GM21367 (cell line): ENCODE data around the gene WNT11.

Source experiments
- ATAC-seq: cut with Tn5 transposase; IDR thresholded peaks from one replicate; pipeline ENCODE4 v1.9.1; 2021; ENCODE audit not compliant: unreplicated experiment

The WNT11 gene

DNA sequence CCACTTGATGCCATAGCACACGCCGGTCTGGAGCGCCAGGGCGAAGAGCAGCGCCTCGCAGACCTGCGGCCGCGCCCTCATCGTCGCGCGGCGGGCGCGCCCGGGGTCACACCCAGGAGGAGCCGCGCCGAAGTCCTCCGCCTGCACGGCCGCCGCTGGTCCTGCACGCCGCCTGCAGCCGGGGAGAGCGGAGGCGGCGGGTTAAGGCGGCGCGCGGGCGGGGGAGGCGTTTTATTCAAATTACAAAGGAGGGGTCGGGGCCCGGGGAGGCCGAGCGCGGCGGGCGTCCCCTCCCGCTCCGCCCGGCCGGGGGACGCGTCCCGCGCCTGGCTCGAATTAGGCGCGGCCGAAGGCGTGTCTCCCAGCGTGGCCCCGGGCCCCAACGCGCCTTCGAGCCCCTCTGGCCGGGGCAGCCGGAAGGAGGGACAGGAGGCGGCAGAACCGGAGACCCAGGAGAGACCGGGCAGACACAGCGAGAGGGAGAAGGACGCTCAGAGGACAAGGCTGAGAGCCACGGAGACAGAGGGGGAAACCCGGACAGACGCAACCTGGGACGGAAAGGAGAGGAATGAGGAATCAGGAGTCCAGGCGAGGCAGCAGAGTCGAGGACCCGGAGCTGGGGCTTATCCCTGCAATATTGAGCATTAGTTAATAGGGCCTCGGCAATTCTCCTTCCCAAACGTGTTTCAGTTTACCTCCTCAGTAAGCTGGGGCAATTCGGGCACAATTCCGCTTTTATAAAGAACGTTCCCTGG lies at the start of gene WNT11:
TSS of gene WNT11 (minus strand) at position 176 of the 755 bp plus-strand sequence. CDS start at position 81, 95 bp downstream.
- no peak for ATAC-seq

DNA sequence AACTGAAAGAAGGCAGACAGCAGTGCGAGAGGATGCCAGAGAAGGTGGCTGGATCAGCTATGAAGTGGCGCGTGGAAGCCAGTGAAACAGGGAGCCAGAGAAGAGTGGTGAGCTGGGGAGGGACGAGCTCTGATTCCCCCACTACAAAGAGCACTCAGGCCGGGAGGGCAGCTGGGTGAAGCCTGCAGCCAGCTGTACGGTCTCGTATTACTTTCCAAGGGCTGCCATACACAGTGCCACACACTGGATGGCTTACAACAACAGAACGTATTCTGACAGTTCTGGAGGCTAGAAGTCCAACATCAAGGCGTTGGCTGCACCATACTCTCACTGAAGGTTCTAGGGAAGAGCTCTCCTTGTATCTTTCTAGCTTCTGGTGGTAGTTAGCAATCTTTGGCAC lies 47.1 kb upstream of the WNT11 start:
- no peak for ATAC-seq

DNA sequence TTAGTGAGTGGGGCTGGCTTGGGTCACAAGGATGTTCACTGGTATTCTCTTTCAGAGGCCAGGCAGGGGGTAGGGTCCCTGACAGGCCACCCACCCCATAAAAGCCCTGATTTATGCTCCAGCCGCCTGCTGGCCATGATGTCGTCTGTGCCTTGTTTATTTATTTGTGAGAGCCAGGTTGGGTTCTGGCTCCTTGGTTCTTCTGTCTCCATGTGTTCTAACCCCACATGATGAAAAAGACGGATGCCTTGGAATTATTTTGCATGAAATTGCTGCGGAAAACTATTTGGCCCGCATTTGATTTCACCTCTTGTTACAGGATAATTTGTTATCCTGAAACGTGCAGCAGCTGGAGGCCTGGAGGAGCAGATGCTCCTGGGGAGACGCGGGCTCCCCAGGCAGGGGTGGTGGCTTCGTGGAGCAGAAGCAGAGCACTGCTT lies 46.3 kb upstream of the WNT11 start:
- no peak for ATAC-seq

DNA sequence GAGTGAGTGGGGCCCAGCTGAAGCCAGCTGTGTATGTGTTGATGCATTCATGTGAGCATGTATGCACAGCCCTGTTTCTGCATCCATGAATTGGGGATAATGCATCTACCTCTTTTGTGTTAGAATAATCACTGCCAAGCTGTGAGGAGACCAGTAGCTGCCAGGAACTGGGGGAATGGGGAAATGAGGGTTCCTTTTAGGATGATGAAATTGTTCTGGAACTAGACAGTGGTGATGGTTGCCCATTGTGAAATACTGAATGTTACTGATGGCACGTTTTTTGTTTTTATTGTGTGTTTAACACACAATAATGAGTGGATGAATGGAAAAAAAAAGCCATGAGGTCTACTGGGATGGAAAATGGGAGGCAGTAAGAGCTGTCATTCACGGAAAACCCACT lies 45.3 kb upstream of the WNT11 start:
- ATAC-seq: no peak

DNA sequence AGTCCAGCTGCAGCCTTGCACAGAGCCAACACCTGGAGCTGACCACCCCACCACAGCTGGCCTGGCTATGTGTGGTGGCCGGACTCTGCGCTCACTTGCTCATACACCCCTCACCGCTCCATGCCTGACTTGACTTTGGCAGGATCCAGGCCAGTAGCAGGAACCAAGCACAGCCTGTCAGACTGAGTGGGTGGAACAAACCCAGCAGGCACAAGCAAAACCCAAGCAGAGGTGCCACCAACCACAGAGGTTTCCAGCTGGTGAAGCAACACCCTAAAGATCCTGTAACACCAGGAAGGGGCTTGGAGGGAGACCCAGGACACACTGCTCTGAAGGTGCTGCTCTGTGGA lies 44.9 kb upstream of the WNT11 start:
- no peak for ATAC-seq

DNA sequence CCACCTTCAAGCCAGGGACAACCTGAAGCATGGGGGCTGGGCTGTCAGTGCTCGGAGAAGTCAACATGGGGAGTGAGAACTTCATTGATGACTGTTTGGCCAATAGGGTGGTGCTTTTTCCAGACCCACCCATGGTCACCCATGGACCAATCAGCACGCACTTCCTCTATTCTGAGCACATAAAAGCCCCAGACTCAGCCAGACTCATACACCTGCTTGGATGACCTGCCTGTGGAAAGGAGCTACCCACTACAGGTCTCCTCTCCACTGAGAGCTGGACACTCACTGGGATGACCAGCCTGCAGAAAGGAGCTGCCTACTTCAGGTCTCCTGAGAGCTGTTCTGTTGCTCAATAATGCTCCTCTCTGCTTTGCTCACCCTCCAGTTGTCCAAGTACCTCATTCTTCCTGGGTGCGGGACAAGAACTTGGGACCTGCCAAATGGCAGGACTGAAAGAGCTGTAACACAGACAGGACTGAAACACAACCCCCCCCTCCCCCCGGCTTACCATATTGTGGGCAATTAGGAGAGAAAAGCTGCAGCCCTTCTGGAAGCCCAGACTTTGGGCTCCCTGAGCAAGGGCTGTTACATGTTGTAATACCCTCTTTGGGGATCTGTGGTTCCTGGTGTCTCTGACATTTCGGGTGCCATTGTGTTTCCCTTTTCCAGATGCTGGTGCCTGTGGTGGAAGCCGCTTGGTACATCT lies 44.4 kb upstream of the WNT11 start:
- ATAC-seq: no peak

DNA sequence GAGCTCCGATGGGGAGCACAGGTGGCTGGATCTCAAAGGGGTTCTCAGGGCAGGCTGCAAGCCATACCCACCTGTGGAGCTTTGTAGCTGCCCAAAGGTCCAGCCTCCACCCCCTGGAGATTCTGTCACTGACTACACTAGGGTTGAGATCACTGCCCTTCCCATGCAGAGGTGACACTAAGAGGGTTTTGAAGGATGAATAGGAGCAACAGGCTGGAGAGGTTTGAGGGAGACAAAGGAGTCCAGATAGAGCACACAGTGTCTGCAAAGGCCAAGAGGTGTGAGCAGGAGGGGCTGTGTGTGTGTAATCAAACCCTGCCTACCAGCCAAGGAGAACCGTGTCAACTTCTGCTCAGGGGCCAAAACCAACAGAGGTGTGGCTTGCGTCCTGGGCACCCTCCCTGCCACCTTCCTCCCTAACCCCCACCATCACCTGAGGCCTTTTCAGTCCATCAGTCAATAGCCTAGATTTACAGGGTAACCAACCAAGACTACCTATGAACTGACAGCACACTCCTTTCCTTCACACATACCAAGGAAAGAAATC lies 43.0 kb upstream of the WNT11 start:
- no peak for ATAC-seq

DNA sequence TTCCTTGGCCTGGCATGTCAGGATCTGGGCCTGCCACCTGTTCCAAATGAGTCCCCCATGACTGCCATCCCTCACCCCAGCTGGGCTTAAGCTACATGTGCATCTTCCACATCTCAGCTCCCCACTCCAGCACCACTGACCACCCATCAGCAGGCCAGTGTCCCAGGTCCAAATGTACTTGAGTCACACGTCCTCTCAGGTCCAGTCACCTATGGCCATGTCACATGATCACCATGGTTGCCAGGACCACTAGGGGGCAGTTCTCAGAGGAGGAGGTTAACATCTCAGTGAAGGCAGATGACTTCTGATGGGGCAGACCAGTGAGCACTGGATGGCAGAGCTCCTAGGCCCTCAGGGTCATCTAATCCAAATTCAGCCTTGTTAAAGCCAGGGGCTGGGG lies 41.9 kb upstream of the WNT11 start:
- ATAC-seq: no peak

DNA sequence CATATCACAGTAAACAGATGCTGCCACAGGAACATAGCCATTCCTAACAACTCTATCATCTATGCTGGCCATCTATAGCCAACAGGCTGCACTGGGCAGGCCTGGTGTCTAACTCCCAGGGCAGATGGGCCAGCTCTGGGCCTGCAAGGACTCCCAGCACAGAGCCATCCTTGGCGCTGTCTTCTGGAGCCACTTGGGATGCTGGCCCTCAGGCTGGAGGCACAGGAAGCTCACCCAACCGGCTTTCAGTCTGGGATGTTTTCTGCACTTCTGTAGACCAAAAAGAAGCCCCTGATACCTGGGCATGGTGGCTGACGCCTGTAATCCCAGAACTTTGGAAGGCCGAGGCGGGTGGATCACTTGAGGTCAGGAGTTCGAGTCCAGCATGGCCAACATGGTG lies 40.8 kb upstream of the WNT11 start:
- ATAC-seq: no peak

DNA sequence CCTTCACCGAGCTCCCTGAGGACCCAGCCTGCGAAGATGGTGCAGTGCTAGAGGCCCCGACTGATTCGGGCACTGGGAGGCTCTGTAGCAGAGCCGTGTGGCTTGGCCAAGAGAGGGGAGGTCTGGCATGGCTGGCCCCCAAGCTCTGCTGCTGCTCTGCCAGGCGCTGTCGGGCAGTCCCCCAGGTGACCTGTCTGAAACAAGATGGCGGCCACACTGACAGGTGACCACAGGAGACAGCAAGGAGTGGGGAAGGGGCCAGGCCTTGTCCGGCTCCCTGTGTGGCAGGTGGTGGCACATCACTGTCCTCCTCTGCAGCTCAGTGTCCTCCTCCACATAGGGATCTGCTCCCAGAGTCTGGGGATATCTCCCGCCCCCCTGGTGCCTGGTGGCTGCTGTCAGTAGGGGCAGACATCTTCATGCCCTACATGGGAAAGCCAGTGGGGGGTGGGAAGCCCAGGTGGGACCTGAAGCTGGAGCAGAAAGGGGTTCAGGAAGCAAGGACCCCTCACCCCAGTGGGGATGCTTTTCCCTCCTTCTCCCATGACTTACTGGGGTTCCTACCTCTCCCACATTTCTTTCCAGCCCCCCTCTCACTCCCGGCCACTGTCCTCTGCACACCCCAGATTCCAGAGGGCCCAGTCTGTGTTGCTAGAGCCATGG lies 40.1 kb upstream of the WNT11 start:
- no peak for ATAC-seq

DNA sequence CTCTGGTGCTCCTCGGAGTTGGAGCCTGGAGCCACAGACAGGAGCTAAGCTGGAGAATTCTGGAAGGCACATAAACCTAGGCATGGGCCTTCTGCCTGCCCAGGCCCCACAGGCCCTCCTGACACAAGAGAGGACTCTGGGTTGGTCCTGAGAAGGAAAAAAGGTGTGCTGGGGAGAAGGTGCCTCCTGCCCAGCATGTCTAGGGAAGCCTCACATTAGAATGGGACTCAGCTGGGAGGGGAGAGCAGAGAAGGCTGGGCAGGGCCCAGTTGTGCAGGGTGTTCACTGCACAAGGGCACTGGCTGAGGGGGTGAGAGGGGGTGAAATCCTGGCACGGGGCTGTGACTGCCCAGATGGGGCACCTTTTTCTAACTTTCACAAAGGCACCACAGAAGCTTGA lies 39.4 kb upstream of the WNT11 start:
- no peak for ATAC-seq

DNA sequence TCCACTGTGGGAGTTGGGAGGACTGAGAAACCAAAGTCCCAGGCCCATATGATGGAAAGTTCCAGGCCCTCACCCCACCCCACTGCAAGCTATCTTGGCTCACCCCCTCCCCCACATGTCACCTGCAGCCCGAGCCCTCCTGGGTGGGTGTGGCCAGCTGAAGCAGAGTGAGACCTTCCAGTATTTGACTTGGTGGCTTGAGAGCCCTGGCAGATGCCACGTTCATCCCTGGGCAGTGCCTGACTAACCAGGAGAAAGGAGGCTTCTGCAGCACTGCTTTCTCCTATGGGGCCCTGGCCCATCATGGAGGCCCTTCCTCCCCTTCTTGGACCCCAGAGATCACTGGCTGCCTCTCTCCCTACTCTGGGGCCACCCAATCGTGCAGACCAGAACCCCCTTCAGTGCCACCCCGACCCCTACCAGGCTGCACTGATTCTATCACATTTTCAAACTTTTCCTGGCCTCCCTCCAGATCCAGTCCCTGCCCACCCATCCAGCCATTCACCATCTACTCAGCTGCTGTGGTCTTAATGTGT lies 38.1 kb upstream of the WNT11 start:
- no peak for ATAC-seq

DNA sequence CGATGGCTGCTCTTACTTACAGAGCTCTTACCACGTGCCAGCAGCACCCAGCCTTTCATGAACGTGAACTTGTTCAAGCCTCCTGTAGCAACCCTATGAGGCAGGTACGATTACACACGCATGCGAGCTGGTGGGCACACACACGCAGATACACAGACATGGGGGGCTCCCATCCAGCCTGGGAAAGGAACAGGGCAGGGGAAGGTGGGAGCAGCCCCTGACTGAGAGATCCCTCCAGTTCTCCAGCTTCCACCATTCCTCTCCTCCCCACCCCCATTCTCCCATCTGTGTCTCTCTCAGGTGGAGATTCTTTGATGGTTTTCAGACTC lies 37.6 kb upstream of the WNT11 start:
- ATAC-seq: no peak

DNA sequence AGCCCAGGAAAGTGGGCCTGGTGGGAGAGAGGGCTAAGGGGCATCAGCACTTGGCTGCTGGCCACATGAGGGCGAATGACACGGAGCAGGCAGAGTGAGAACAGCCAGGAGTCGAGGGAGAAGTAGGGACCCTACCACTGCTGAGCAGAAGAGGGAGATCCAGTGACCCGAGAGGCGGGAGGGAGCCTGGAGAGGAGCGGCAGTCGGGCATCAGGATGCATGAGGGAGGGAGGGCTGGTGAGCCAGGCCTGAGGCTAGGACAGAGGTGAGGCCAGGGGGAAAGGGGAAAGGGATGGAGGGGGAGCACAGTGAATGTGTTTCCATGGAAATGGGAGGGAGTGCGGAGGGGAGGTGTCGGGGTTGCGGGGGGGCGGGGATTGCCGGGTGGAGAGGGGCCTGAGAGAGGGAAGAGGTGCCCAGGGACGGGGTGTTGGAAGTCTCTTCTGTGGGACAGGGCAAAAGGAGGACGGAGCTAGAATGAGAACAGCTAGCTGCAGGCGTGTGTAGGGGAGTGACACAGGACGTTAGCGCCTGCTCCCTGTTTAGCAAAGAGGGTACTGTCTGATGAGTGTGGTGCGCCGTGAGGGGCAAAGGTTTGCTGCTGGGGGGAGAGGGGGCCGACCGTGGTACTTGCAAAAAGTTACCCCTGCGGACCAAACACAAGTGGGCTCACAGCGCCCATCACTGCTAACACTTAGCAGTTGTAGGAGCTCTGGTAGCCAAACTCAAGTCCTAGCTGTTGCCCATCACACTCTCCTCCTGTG lies 37.1 kb upstream of the WNT11 start:
- ATAC-seq: no peak

DNA sequence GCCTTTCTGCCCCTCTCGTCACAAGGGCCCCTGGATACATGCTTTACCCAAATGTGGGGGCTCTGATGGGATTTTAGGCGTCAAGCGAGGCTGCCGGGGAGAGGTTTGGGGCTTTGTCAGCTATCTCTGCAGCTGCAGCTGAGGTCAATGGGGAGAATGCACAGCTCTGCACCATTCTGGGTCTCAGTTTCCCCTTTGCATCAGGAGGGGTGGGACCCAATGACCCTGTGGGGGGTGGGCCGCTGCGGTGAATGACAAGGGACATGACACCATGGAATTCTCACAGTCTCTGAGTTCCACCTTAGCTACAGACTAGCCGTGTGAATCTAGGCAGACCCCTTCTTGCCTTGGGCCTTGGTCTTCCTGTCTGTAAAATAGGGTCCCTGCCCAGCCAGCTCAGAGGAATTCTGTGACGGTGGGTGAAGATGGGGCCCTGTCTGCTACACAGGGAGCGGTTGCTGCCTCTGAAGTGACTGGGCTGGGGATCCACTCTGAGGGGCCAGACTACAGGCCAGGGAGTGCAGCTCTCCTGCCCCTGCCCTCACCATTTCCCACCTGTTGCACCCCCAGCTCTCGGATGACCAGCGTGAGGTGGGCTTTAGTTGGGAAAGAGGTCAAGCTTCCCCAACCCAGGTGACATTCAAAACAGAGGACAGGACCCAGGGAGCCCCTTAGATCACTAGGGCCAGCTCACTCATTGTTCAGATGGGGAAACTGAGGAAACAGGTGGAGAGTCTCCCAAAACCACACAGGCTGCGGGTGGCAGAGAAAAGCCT lies 35.9 kb upstream of the WNT11 start:
- ATAC-seq: no peak

DNA sequence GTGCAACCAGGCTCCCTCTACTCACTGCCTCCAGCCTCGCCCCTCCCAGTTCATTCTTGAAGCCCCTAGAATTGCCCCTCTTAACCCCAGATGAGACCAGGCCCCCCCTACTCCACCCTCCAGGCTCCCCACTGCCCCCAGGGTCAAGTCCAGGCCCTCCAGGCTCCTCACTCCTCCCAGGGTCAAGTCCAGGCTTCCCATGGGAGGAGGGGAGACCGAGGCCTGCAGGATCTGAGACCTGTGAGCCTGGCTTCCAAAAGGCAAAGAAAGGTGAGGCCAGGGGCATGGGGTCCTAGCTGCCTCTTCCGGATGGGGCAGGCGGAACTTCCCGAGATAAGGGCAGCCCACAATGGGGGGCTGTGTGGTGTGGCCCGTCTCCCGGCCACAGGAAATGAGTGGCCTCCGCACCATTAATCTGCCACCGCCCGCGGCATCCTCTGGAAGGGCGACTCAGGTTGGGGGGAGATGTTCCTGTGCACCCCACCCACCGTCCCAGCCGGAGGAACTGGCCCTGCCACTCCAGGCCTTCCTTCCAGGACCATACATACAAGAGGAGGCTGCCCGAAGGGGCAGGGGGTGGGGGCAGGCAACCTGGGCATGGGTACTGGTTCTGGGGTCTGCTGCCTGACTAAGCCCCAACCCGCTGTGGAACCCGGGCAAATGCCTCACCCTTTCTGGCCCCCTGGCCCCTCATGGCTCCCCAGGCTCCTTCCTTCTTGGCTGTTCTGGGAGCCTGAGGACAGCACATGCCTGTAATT lies 35.1 kb upstream of the WNT11 start:
- no peak for ATAC-seq

DNA sequence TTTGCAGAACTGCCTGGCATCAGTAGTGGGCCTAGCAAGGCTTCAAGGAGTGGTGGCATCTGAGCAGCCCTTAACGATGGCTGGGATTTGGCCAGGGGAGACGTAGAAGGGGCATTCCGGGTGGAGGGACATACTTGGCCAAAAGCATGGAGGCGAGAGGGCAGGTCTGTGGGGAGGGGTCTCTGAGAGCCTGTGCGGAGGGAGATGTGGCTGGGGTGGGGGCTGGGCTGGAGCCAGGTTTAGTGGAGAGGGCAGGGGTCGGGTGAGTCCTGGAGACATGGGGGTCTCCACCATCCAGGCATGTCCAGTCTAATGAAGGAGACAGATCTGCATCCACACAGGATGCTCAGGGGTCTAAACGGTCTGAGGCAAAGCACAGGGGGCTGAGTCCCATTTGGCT lies 34.4 kb upstream of the WNT11 start:
- ATAC-seq: no peak

DNA sequence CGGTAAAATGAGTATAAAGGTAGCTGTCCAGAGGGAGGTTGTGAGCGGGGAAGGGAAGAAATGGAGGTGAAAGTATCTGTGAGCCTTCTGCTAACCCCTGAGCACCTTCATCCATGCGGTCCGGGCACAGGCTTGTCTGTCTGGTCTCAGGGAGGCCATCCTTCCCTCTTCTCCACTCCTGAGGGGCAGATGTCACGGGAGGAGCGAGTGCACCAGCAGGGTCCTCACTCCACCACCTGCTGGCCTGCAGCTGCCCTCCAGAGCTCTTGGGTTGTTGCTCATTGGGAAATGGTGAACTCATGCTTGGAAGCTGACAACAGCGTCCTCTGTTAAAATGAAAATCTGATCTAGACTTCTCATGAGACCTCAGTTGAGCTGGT lies 33.8 kb upstream of the WNT11 start:
- no peak for ATAC-seq

DNA sequence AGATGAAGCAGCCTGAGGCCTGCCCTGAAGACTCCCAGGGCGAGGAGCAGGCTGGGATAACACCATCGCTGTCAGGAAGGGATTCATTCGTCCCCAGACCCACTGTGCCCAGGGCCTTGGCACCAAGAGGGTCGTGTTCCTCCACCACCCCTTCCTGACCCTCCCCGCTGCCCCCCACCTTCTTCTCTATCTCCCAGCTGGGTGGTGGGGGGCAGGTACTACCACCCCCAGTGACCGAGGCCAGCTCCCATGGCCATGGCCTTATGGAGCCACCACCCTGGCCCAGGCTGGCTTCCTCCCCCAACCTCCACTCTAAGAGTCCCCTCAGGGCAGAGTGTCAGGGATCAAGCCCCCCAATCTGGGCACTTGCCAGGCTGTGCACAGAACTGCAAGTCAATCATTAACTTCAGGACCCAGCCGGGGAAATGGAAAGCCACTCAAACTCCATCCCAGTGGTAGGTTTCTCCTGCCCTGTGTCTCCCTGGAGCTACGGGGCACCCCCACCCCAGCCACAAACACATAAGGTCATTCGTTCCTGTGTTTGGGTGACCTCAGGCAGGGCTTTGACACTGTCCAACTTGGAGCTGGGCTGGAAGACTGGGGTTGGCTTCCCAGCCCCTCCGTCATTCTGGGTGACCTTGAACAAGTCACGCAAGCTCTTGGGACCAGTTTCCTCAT lies 33.3 kb upstream of the WNT11 start:
- no peak for ATAC-seq
